Endothelial cell (in vitro differentiated cells): ENCODE measurements around the gene GPR42. TPM values are rescaled to one million over a fixed set of nuclear protein-coding genes. Genes with fewer than 3 reads are reported as not detected.

Experiments used
- DNase-seq: peaks from one replicate; pipeline ENCODE4 v3.0.0; 2021; ENCODE audit warnings: low spot score
- H3K27ac Mint-ChIP-seq: one replicate; pipeline ENCODE4 v1.8.0; 2021; ENCODE audit warnings: mixed read lengths, inconsistent platforms; ENCODE audit not compliant: unreplicated experiment
- H3K27me3 Mint-ChIP-seq: one replicate; pipeline ENCODE4 v1.8.0; 2021; ENCODE audit warnings: mild to moderate bottlenecking, moderate library complexity, mixed read lengths, inconsistent platforms; ENCODE audit not compliant: unreplicated experiment
- H3K36me3 Mint-ChIP-seq: one replicate; pipeline ENCODE4 v1.8.0; 2021; ENCODE audit warnings: mild to moderate bottlenecking, low read depth, mixed read lengths, inconsistent platforms; ENCODE audit not compliant: unreplicated experiment
- H3K4me1 Mint-ChIP-seq: one replicate; pipeline ENCODE4 v1.8.0; 2021; ENCODE audit warnings: mild to moderate bottlenecking, mixed read lengths, inconsistent platforms; ENCODE audit not compliant: unreplicated experiment
- H3K4me3 Mint-ChIP-seq: one replicate; pipeline ENCODE4 v1.8.0; 2021; ENCODE audit warnings: mild to moderate bottlenecking, mixed read lengths, inconsistent platforms; ENCODE audit not compliant: unreplicated experiment
- H3K9me3 Mint-ChIP-seq: one replicate; pipeline ENCODE4 v1.8.0; 2021; ENCODE audit warnings: mixed read lengths, inconsistent platforms; ENCODE audit not compliant: unreplicated experiment
- total RNA-seq: library from RNA; stranded (reverse); fragmentation: NEBNext Ultra II Directional; extraction: Animal tissue kit (Norgen Biotek cat#: 25700); gene quantifications from one replicate; pipeline ENCODE4 v1.2.1, GENCODE V29; 2021; ENCODE audit not compliant: unreplicated experiment
- TF ChIP-seq, protein P1 (sequence below): fragments of 200-600 bp; sonication (generic); IDR thresholded peaks from one replicate; pipeline ENCODE4 v1.5.0; 2021; ENCODE audit warnings: antibody characterized with exemption; ENCODE audit not compliant: unreplicated experiment

Gene GPR42
- total RNA-seq, 1 donor from 2014 or later: not detected

DNA sequence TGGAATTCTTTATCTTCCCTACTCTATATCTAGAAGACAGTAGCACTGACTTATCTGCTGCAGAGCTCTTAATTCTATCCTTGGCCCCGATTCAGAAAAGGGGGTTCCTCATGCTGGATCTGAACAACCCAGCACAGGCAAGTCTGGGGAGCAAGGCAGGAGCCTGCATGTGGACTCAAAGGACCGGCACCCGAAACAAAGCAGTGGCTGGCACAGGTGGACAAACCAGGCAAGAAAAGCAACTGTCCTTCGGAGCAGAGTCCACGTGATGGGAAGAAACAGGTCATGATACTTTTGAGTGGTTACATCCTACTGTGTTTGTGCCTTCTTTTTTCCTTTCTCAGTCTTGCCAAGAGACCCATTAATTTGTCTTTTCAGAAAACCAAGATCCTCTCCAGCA is 38.3 kb downstream of the GPR42 start:
- no peak overlapping the region for H3K4me3 Mint-ChIP-seq
- peaks cover 4% of the 10 kb centered on the region for H3K4me1 Mint-ChIP-seq
- peaks cover 5% of the 10 kb centered on the region for H3K27me3 Mint-ChIP-seq
- H3K9me3 Mint-ChIP-seq: no peaks in the 10 kb centered on the region
- TF ChIP-seq, protein P1, sequence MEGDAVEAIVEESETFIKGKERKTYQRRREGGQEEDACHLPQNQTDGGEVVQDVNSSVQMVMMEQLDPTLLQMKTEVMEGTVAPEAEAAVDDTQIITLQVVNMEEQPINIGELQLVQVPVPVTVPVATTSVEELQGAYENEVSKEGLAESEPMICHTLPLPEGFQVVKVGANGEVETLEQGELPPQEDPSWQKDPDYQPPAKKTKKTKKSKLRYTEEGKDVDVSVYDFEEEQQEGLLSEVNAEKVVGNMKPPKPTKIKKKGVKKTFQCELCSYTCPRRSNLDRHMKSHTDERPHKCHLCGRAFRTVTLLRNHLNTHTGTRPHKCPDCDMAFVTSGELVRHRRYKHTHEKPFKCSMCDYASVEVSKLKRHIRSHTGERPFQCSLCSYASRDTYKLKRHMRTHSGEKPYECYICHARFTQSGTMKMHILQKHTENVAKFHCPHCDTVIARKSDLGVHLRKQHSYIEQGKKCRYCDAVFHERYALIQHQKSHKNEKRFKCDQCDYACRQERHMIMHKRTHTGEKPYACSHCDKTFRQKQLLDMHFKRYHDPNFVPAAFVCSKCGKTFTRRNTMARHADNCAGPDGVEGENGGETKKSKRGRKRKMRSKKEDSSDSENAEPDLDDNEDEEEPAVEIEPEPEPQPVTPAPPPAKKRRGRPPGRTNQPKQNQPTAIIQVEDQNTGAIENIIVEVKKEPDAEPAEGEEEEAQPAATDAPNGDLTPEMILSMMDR: no peak
- H3K27ac Mint-ChIP-seq: no peak overlapping the region
- no peaks in the 10 kb centered on the region for H3K36me3 Mint-ChIP-seq
- DNase-seq: no peak

DNA sequence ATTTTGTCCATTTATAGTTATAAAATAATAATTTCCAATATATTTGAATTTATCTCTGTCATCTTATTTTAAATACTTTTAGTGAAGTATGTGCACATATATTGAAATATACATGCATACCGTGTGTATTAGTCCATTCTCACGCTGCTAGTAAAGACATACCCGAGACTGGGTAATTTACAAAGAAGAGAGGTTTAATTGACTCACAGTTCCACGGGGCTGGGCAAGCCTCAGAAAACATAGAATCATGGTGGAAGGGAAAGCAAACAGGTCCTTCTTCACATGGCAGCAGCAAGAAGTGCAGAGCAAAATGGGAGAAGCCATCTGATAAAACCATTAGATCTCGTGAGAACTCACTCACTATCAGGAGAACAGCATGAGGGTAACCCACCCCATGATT is 39.6 kb downstream of the GPR42 start:
- H3K4me3 Mint-ChIP-seq: no peak overlapping the region
- H3K4me1 Mint-ChIP-seq: peaks cover 4% of the 10 kb centered on the region
- DNase-seq: no peak
- no peaks in the 10 kb centered on the region for H3K36me3 Mint-ChIP-seq
- TF ChIP-seq, protein P1: no peak
- no peaks in the 10 kb centered on the region for H3K9me3 Mint-ChIP-seq
- peaks cover 5% of the 10 kb centered on the region for H3K27me3 Mint-ChIP-seq
- H3K27ac Mint-ChIP-seq: no peak overlapping the region

DNA sequence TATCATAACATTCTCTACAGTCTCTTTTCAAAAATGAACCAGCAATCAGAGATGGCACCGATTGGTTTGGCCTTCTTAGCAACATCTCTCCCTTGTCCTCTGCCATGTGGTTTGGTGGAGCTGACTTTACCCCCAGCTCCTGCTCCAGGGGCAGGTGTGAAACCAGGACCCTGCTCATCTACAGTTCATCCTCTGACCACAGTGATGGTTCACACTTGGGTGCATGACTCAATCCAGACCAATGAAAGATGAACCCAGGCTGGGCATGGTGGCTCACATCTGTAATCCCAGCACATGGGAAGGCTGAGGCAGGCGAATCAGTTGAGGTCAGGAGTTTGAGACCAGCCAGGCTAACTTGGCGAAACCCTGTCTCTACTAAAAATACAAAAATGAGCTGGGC is 43.6 kb downstream of the GPR42 start:
- Mint-ChIP-seq H3K9me3 (no peaks in the 10 kb centered on the region), H3K27me3 (peaks cover 2% of the 10 kb centered on the region), H3K27ac (no peak overlapping the region)

DNA sequence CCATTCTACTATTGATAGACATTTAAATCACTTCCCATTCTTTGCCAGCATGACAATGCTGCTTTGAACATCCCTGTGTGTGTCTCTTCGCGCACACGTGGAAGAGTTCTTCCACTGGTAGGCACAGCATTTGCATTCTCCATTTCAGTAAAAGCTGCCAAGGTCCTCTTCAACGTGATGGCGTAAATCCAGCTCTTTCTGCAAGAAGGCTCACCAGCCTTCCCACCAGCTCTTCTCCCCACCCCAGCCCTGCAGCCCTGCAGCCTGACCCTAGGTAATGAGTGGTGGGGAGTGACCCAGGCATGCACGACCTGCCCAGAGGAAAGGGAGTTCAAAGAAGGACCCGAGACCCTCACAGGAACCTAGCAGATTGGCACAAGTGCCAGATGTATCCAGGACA is 45.5 kb downstream of the GPR42 start:
- peaks cover 2% of the 10 kb centered on the region for H3K27me3 Mint-ChIP-seq
- no peaks in the 10 kb centered on the region for H3K4me1 Mint-ChIP-seq
- TF ChIP-seq, protein P1: no peak
- H3K4me3 Mint-ChIP-seq: no peak overlapping the region
- no peaks in the 10 kb centered on the region for H3K36me3 Mint-ChIP-seq
- H3K9me3 Mint-ChIP-seq: no peaks in the 10 kb centered on the region
- no peak for DNase-seq
- H3K27ac Mint-ChIP-seq: no peak overlapping the region

More for the DNA sequence above, 43.6 kb downstream of the GPR42 start:
- Mint-ChIP-seq H3K4me1 (peaks cover 2% of the 10 kb centered on the region), H3K4me3 (no peak overlapping the region), H3K36me3 (no peaks in the 10 kb centered on the region)
- DNase-seq: no peak
- TF ChIP-seq, protein P1: no peak

DNA sequence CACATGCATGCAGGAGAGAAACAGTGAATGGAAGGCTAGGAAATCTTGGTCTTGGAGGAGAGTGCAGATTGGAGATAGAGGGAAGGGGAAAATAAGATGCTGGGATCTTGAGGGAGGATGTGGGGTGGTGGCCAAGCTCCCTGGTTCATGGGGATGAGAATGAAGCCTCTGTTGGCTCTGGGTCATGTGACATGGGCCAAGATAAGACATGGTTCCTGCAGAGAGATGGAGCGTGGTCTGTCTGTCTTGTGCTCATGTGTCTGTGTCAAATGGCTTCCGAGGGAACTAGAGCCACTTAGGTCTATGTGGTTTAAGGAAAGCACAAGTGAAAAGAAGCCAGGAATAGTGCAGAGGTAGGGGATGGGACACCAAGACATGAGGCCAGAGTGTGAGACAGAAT is 46.4 kb downstream of the GPR42 start:
- peaks cover 2% of the 10 kb centered on the region for H3K27me3 Mint-ChIP-seq
- no peaks in the 10 kb centered on the region for H3K9me3 Mint-ChIP-seq
- DNase-seq: no peak
- no peak overlapping the region for H3K27ac Mint-ChIP-seq
- H3K4me1 Mint-ChIP-seq: no peaks in the 10 kb centered on the region
- H3K36me3 Mint-ChIP-seq: no peaks in the 10 kb centered on the region
- TF ChIP-seq, protein P1: no peak
- no peak overlapping the region for H3K4me3 Mint-ChIP-seq
